ENCODE results near the gene EID3.
"Not testable (repeated sequence)": the region's sequence is repeated elsewhere in the genome, so short reads cannot be mapped to it uniquely, and the experiment has no call there.

The EID3 gene

GRCh38 chr12:104310751-104311633, 7.5 kb downstream of the EID3 start:
- in situ Hi-C loops (cut with HindIII; ENCODE audit: low sequenced_read_pairs): loop anchor here (25.0 kb wide), 1 partner anchor 99 kb away; the partner anchor contains the start of gene TXNRD1

GRCh38 chr12:104312202-104312601, 8.7 kb downstream of the EID3 start:
- in situ Hi-C loops (cut with HindIII; ENCODE audit: low sequenced_read_pairs): loop anchor here (25.0 kb wide), 1 partner anchor 100 kb away; the partner anchor contains the start of gene TXNRD1

GRCh38 chr12:104312654-104313053, 9.1 kb downstream of the EID3 start:
- in situ Hi-C loops (cut with HindIII; ENCODE audit: low sequenced_read_pairs): loop anchor here (25.0 kb wide), 1 partner anchor 100 kb away; the partner anchor contains the start of gene TXNRD1

GRCh38 chr12:104313568-104314241, 10.2 kb downstream of the EID3 start:
- in situ Hi-C loops (cut with HindIII; ENCODE audit: low sequenced_read_pairs): loop anchor here (25.0 kb wide), 1 partner anchor 101 kb away; the partner anchor contains the start of gene TXNRD1

GRCh38 chr12:104314242-104314614, 10.7 kb downstream of the EID3 start:
- in situ Hi-C loops (cut with HindIII; ENCODE audit: low sequenced_read_pairs): loop anchor here (25.0 kb wide), 1 partner anchor 102 kb away; the partner anchor contains the start of gene TXNRD1

- in situ Hi-C loops (cut with HindIII; ENCODE audit: low sequenced_read_pairs): loop anchor here (25.0 kb wide), 1 partner anchor 103 kb away; the partner anchor contains the start of gene TXNRD1
Observed at GRCh38 chr12:104315326-104316224, 12.0 kb downstream of the EID3 start.

GRCh38 chr12:104316936-104317335, 13.4 kb downstream of the EID3 start:
- in situ Hi-C loops (cut with HindIII; ENCODE audit: low sequenced_read_pairs): loop anchor here (25.0 kb wide), 1 partner anchor 105 kb away; the partner anchor contains the start of gene TXNRD1

GRCh38 chr12:104317538-104318210, 14.1 kb downstream of the EID3 start:
- in situ Hi-C loops (cut with HindIII; ENCODE audit: low sequenced_read_pairs): loop anchor here (25.0 kb wide), 1 partner anchor 105 kb away; the partner anchor contains the start of gene TXNRD1

GRCh38 chr12:104319028-104319427, 15.5 kb downstream of the EID3 start:
- in situ Hi-C loops (cut with HindIII; ENCODE audit: low sequenced_read_pairs): loop anchor here (25.0 kb wide), 1 partner anchor 107 kb away; the partner anchor contains the start of gene TXNRD1

GRCh38 chr12:104319918-104320626, 16.5 kb downstream of the EID3 start:
- in situ Hi-C loops (cut with HindIII; ENCODE audit: low sequenced_read_pairs): loop anchor here (25.0 kb wide), 1 partner anchor 108 kb away; the partner anchor contains the start of gene TXNRD1

- in situ Hi-C loops (cut with HindIII; ENCODE audit: low sequenced_read_pairs): loop anchor here (25.0 kb wide), 1 partner anchor 108 kb away; the partner anchor contains the start of gene TXNRD1
Observed at GRCh38 chr12:104320627-104321024, 17.1 kb downstream of the EID3 start.

GRCh38 chr12:104321949-104322348, 18.4 kb downstream of the EID3 start:
- in situ Hi-C loops (cut with HindIII; ENCODE audit: low sequenced_read_pairs): loop anchor here (25.0 kb wide), 1 partner anchor 110 kb away; the partner anchor contains the start of gene TXNRD1

- in situ Hi-C loops (cut with HindIII; ENCODE audit: low sequenced_read_pairs): loop anchor here (25.0 kb wide), 1 partner anchor 110 kb away; the partner anchor contains the start of gene TXNRD1
Observed at GRCh38 chr12:104322533-104322932, 19.0 kb downstream of the EID3 start.

GRCh38 chr12:104323899-104324298, 20.4 kb downstream of the EID3 start:
- in situ Hi-C loops (cut with HindIII; ENCODE audit: low sequenced_read_pairs): loop anchor here (25.0 kb wide), 1 partner anchor 112 kb away; the partner anchor contains the start of gene TXNRD1

- in situ Hi-C loops (cut with HindIII; ENCODE audit: low sequenced_read_pairs): not testable (repeated sequence)
Observed at GRCh38 chr12:104328278-104328677, 24.7 kb downstream of the EID3 start.

- in situ Hi-C loops (cut with HindIII; ENCODE audit: low sequenced_read_pairs): no loop called here
Observed at GRCh38 chr12:104328790-104329189, 25.3 kb downstream of the EID3 start.

GRCh38 chr12:104329707-104330532, 26.4 kb downstream of the EID3 start:
- in situ Hi-C loops (cut with HindIII; ENCODE audit: low sequenced_read_pairs): no loop called here

GRCh38 chr12:104331376-104331775, 27.8 kb downstream of the EID3 start:
- in situ Hi-C loops (cut with HindIII; ENCODE audit: low sequenced_read_pairs): no loop called here

Data from DLD1 (cell line).